ENCODE measurements around the gene SELENOW. TPM values are rescaled to one million over a fixed set of nuclear protein-coding genes. Genes with fewer than 3 reads are reported as not detected.

SELENOW gene
- total RNA-seq, 2 experiments from 2014 or later = 105 to 106 TPM

- Mint-ChIP-seq H3K4me3 (no peak overlapping the region), H3K4me1 (ENCODE audit: low read depth) (no peaks in the 10 kb centered on the region), H3K27ac (no peak overlapping the region), H3K9me3 (no peaks in the 10 kb centered on the region), H3K36me3 (ENCODE audit: low read depth) (peaks cover 58% of the 10 kb centered on the region), H3K27me3 (no peaks in the 10 kb centered on the region)
- intact Hi-C loops (cut with micrococcal nuclease) = no loop called here
- TF ChIP-seq CTCF (IDR thresholded peaks at IDR 0.05) = no peak
- DNase-seq (no peak), ATAC-seq (no peak)
- ChIA-PET CTCF (interaction anchor here (0.6 to 0.9 kb wide), 2 partner anchors 35 to 56 kb away, joined by 3 read pairs; no protein-coding TSS in a partner anchor), POLR2A (interaction anchor here (2.0 to 8.2 kb wide), 2 partner anchors 10 to 17 kb away, joined by 7 to 69 read pairs; partner anchors contain the start of gene NOP53)
Measured at GRCh38 chr19:47756627-47756929, 21.9 kb upstream of the SELENOW start.

- no peaks in the 10 kb centered on the region for H3K9me3 Mint-ChIP-seq
- no peak for TF ChIP-seq CTCF (IDR thresholded peaks at IDR 0.05)
- H3K4me3 Mint-ChIP-seq = no peak overlapping the region
- ATAC-seq = no peak
- no peaks in the 10 kb centered on the region for H3K27me3 Mint-ChIP-seq
- H3K36me3 Mint-ChIP-seq (ENCODE audit: low read depth) = peaks cover 56% of the 10 kb centered on the region
- no peak overlapping the region for H3K27ac Mint-ChIP-seq
- intact Hi-C loops (cut with micrococcal nuclease) = no loop called here
- DNase-seq = no peak
- no peaks in the 10 kb centered on the region for H3K4me1 Mint-ChIP-seq (ENCODE audit: low read depth)
- ChIA-PET POLR2A (interaction anchor here (2.0 to 8.2 kb wide), 3 partner anchors 10 to 16 kb away, joined by 7 to 69 read pairs (median 7); partner anchors contain the start of gene NOP53), CTCF (interaction anchor here (0.6 to 0.9 kb wide), 2 partner anchors 34 to 57 kb away, joined by 3 read pairs; no protein-coding TSS in a partner anchor)
Measured at GRCh38 chr19:47756953-47757608, 21.4 kb upstream of the SELENOW start.

GRCh38 chr19:47757617-47758442 is 20.7 kb upstream of the SELENOW start:
- DNase-seq (no peak), ATAC-seq (no peak)
- Mint-ChIP-seq H3K4me1 (ENCODE audit: low read depth) (no peaks in the 10 kb centered on the region), H3K9me3 (no peaks in the 10 kb centered on the region), H3K36me3 (ENCODE audit: low read depth) (peaks cover 50% of the 10 kb centered on the region), H3K27ac (no peak overlapping the region), H3K4me3 (no peak overlapping the region), H3K27me3 (no peaks in the 10 kb centered on the region)
- intact Hi-C loops (cut with micrococcal nuclease) = no loop called here
- ChIA-PET CTCF (interaction anchor here (1.2 kb wide), 1 partner anchor 45 kb away, joined by 3 read pairs; the partner anchor contains the start of gene EHD2), POLR2A (interaction anchor here (1.4 to 8.2 kb wide), 3 partner anchors 8 to 11 kb away, joined by 5 to 69 read pairs (median 7); partner anchors contain the start of gene NOP53)
- TF ChIP-seq CTCF (IDR thresholded peaks at IDR 0.05) = no peak

GRCh38 chr19:47758443-47758804 is 20.1 kb upstream of the SELENOW start:
- no peak for ATAC-seq
- CTCF ChIA-PET = interaction anchor here (1.2 kb wide), 1 partner anchor 45 kb away, joined by 3 read pairs; the partner anchor contains the start of gene EHD2

More at GRCh38 chr19:47758443-47758804, 20.1 kb upstream of the SELENOW start:
- H3K9me3 Mint-ChIP-seq = no peaks in the 10 kb centered on the region
- intact Hi-C loops (cut with micrococcal nuclease) = no loop called here
- no peak for DNase-seq
- no peaks in the 10 kb centered on the region for H3K27me3 Mint-ChIP-seq
- H3K4me3 Mint-ChIP-seq = no peak overlapping the region
- TF ChIP-seq CTCF (IDR thresholded peaks at IDR 0.05) = no peak
- no peak overlapping the region for H3K27ac Mint-ChIP-seq
- POLR2A ChIA-PET = interaction anchor here (1.4 to 8.2 kb wide), 3 partner anchors 9 to 12 kb away, joined by 5 to 69 read pairs (median 7); partner anchors contain the start of gene NOP53
- no peaks in the 10 kb centered on the region for H3K4me1 Mint-ChIP-seq (ENCODE audit: low read depth)
- H3K36me3 Mint-ChIP-seq (ENCODE audit: low read depth) = peaks cover 44% of the 10 kb centered on the region

All from activated CD8-positive, alpha-beta T cell treated with anti-CD3 and anti-CD28 coated beads for 36 hours (primary cell).